K562 (cell line): ENCODE results near the gene HAL. TPM values are rescaled to one million over a fixed set of nuclear protein-coding genes. Genes with fewer than 3 reads are reported as not detected.

ENCODE experiments used
- ATAC-seq: fragments of 200-7000 bp; cut with Tn5 transposase; 3 replicates; pipeline ENCODE4 v1.9.1; 2020; ENCODE audit warnings: moderate library complexity
- BruUV-seq: library from RNA; stranded (reverse); fragments of 400-500 nt; replicated peaks from 2 replicates; lab custom pipeline; 2021; lab: Mats Ljungman, UMichigan
- CTCF ChIA-PET: fragments of 300-600 bp; formaldehyde crosslinking; extraction: SDS; loops from one replicate; lab custom pipeline; 2021; ENCODE audit warnings: low intra/inter-chr PET ratio; lab: Yijun Ruan, JAX
- POLR2A ChIA-PET: fragments of 300-600, 350-650 bp; sonication (Branson Sonifier 250); formaldehyde crosslinking; extraction: SDS; loops from one replicate; lab custom pipeline; 2021; ENCODE audit warnings: antibody characterized with exemption, inconsistent platforms; lab: Yijun Ruan, JAX
- DNase-seq, 4 experiments: peaks; one replicate each; pipeline versions ENCODE4 v3.0.0 to v3.0.0-alpha.2; 2011 to 2018; ENCODE audit warnings: low spot score in 3 of 4, mixed read lengths in 3 of 4; ENCODE audit errors: extremely low read depth in 1 of 4
- FAIRE-seq: peaks from 2 replicates; lab custom pipeline; 2011; peaks lifted over from hg19 to GRCh38; lab: Jason Lieb, UNC
- H2AFZ ChIP-seq: 2 replicates; pipeline ENCODE4 v1.6.0; 2011; ENCODE audit warnings: low read depth, low read length, control low read depth, inconsistent platforms
- H3K27ac ChIP-seq: fragments of 200-600 bp; 3 replicates; pipeline ENCODE4 v1.8.0; 2011; ENCODE audit warnings: low read depth, mild to moderate bottlenecking, control low read depth, inconsistent platforms, low read length, moderate library complexity, mixed read lengths; ENCODE audit errors: extremely low read depth
- H3K27me3 ChIP-seq, 2 experiments: fragments of 300-600 bp in 1 of 2; 2 replicates in 1 of 2; 3 replicates in 1 of 2; pipeline versions ENCODE4 v1.6.0 to v1.8.0; 2011; ENCODE audit warnings: inconsistent platforms in 2 of 2, low read length in 2 of 2, mild to moderate bottlenecking in 1 of 2, mixed read lengths in 1 of 2, moderate library complexity in 1 of 2; ENCODE audit not compliant: control insufficient read depth in 2 of 2, insufficient read depth in 2 of 2
- H3K36me3 ChIP-seq: fragments of 300-600 bp; 3 replicates; pipeline ENCODE4 v1.8.0; 2011; ENCODE audit warnings: mild to moderate bottlenecking, low read length, inconsistent platforms; ENCODE audit not compliant: control insufficient read depth, insufficient read depth
- H3K4me1 ChIP-seq, 2 experiments: fragments of 200-600 bp in 1 of 2; replicated peaks in 1 of 2; 2 replicates in 1 of 2; 3 replicates in 1 of 2; pipeline versions ENCODE4 v1.5.1 to v1.8.0; 2011; ENCODE audit warnings: inconsistent platforms in 2 of 2, low read length in 2 of 2, mild to moderate bottlenecking in 1 of 2, mixed read lengths in 1 of 2, moderate library complexity in 1 of 2; ENCODE audit not compliant: control insufficient read depth in 2 of 2, insufficient read depth in 2 of 2
- H3K4me2 ChIP-seq: 2 replicates; pipeline ENCODE4 v1.6.1; 2011; ENCODE audit warnings: low read length, control low read depth, inconsistent platforms, mixed read lengths; ENCODE audit not compliant: insufficient read depth
- H3K4me3 ChIP-seq: fragments of 200-600 bp; sonication (generic), shearing (Covaris generic); 2 replicates; pipeline ENCODE4 v1.5.1; 2016; ENCODE audit warnings: control low read depth, inconsistent platforms
- H3K79me2 ChIP-seq: fragments of 200-600 bp; 3 replicates; pipeline ENCODE4 v1.8.0; 2011; ENCODE audit warnings: low read length, inconsistent platforms; ENCODE audit not compliant: control insufficient read depth, insufficient read depth
- H3K9ac ChIP-seq, 2 experiments: 2 replicates each; pipeline versions ENCODE4 v1.6.0 to v1.6.1; 2011; ENCODE audit warnings: low read depth in 2 of 2, low read length in 2 of 2, control low read depth in 1 of 2, inconsistent platforms in 1 of 2, mild to moderate bottlenecking in 1 of 2, mixed read lengths in 1 of 2; ENCODE audit not compliant: insufficient read depth in 1 of 2
- H3K9me1 ChIP-seq: one replicate; pipeline ENCODE4 v1.6.0; 2011; ENCODE audit warnings: inconsistent platforms, mild to moderate bottlenecking, low read length, moderate library complexity; ENCODE audit not compliant: control insufficient read depth, insufficient read depth
- H3K9me3 ChIP-seq: replicated peaks from 2 replicates; pipeline ENCODE4 v1.5.1; 2011; ENCODE audit warnings: low read depth, low read length, inconsistent platforms; ENCODE audit not compliant: control insufficient read depth, insufficient read depth
- H4K20me1 ChIP-seq: replicated peaks from 2 replicates; pipeline ENCODE4 v1.6.1; 2011; ENCODE audit warnings: low read length, inconsistent platforms, mixed read lengths; ENCODE audit not compliant: control insufficient read depth, insufficient read depth
- GABPB1 ChIP-seq: sonication (generic); formaldehyde crosslinking; IDR thresholded peaks from 2 replicates; pipeline ENCODE4 v1.8.0; 2022; ENCODE audit warnings: mild to moderate bottlenecking, missing genetic modification reagents
- JUNB ChIP-seq: fragments of 450-650 bp; formaldehyde crosslinking; conservative IDR thresholded peaks from 2 replicates; pipeline ENCODE4 v1.4.0; 2020; ENCODE audit warnings: mild to moderate bottlenecking
- NR2C1 ChIP-seq, 2 experiments: fragments of 450-650 bp; IDR thresholded peaks; 2 replicates each; pipeline ENCODE4 v1.6.1; 2017; ENCODE audit warnings: mild to moderate bottlenecking in 2 of 2, antibody characterized with exemption in 1 of 2, inconsistent platforms in 1 of 2, missing compliant biosample characterization in 1 of 2, missing genetic modification characterization in 1 of 2
- POLR2B ChIP-seq: fragments of 450-650 bp; IDR thresholded peaks from 2 replicates; pipeline ENCODE4 v1.6.1; 2018; ENCODE audit warnings: low read depth; ENCODE audit not compliant: partially characterized antibody
- SP2 ChIP-seq: IDR thresholded peaks from 2 replicates; pipeline ENCODE4 v1.6.1; 2011; ENCODE audit warnings: mild to moderate bottlenecking, low read depth, low read length, moderate library complexity; ENCODE audit not compliant: poor library complexity, severe bottlenecking; ENCODE audit errors: extremely low read depth
- WGBS: fragments of 100-300 bp; shearing (Covaris generic); methylation state at CpG from one replicate; pipeline ENCODE4 v1.1.6; 2016; ENCODE audit warnings: low coverage, mixed read lengths; ENCODE audit not compliant: insufficient coverage; ENCODE audit errors: missing lambda C conversion rate; 5-methylcytosine and 5-hydroxymethylcytosine counted together
- in situ Hi-C: fragments of 300-500 bp; cut with MboI; formaldehyde crosslinking; loops from 4 replicates; pipeline ENCODE4 v1.15.0; 2018; ENCODE audit warnings: inconsistent platforms, mixed read lengths
- intact Hi-C: fragments of 100-400 bp; cut with micrococcal nuclease; formaldehyde crosslinking; loops from 2 replicates; pipeline ENCODE4 v1.14.2; 2022
- polyA plus RNA-seq, 8 experiments: library from polyadenylated mRNA; depleted of rRNA in 4 of 8; stranded (reverse) in 5 of 8; unstranded in 3 of 8; fragments of >200 nt; fragmentation: Nextera tagmentation in 2 of 8; fragmentation: Illumina TruSeq in 1 of 8; extraction: Ambion mirVana in 2 of 8; extraction: Trizol in 1 of 8; gene quantifications; 2 replicates each; pipeline versions ENCODE4 v1.2.1 to v1.2.3, GENCODE V29; 2011 to 2014; ENCODE audit warnings: inconsistent platforms in 1 of 8, missing spikeins in 1 of 8
- total RNA-seq, 7 experiments: library from RNA; depleted of rRNA in 6 of 7; stranded (reverse); fragments of >200 nt in 6 of 7; fragmentation: Illumina TruSeq in 2 of 7; extraction: Trizol in 2 of 7; gene quantifications; 2 replicates each; pipeline versions ENCODE4 v1.2.1 to v1.2.3, GENCODE V29; 2011 to 2021; ENCODE audit warnings: low replicate concordance in 1 of 7
- TF ChIP-seq, protein P1 (sequence below): sonication (generic); formaldehyde crosslinking; IDR thresholded peaks from 2 replicates; pipeline ENCODE4 v1.8.0; 2023; ENCODE audit warnings: missing genetic modification reagents, mild to moderate bottlenecking, borderline replicate concordance
- TF ChIP-seq, protein P2 (sequence below), 2 experiments: fragments of 450-650 bp in 1 of 2; sonication (generic) in 1 of 2; formaldehyde crosslinking; conservative IDR thresholded peaks; 2 replicates each; pipeline versions ENCODE4 v1.4.0 to v1.8.1; 2020 to 2022; ENCODE audit warnings: mild to moderate bottlenecking in 1 of 2, missing genetic modification reagents in 1 of 2
- TF ChIP-seq, protein P3 (sequence below): fragments of 450-650 bp; formaldehyde crosslinking; IDR thresholded peaks from 2 replicates; pipeline ENCODE4 v1.4.0; 2020; ENCODE audit warnings: mild to moderate bottlenecking, moderate library complexity

The HAL gene
- total and polyA plus RNA-seq, 9 of the 15 experiments (the other 6 are each of a cell fraction or from before 2014, with no cell fraction given), result 0.03 to 0.36 (median 0.20) TPM; not detected in 4

- TF ChIP-seq, protein P1, sequence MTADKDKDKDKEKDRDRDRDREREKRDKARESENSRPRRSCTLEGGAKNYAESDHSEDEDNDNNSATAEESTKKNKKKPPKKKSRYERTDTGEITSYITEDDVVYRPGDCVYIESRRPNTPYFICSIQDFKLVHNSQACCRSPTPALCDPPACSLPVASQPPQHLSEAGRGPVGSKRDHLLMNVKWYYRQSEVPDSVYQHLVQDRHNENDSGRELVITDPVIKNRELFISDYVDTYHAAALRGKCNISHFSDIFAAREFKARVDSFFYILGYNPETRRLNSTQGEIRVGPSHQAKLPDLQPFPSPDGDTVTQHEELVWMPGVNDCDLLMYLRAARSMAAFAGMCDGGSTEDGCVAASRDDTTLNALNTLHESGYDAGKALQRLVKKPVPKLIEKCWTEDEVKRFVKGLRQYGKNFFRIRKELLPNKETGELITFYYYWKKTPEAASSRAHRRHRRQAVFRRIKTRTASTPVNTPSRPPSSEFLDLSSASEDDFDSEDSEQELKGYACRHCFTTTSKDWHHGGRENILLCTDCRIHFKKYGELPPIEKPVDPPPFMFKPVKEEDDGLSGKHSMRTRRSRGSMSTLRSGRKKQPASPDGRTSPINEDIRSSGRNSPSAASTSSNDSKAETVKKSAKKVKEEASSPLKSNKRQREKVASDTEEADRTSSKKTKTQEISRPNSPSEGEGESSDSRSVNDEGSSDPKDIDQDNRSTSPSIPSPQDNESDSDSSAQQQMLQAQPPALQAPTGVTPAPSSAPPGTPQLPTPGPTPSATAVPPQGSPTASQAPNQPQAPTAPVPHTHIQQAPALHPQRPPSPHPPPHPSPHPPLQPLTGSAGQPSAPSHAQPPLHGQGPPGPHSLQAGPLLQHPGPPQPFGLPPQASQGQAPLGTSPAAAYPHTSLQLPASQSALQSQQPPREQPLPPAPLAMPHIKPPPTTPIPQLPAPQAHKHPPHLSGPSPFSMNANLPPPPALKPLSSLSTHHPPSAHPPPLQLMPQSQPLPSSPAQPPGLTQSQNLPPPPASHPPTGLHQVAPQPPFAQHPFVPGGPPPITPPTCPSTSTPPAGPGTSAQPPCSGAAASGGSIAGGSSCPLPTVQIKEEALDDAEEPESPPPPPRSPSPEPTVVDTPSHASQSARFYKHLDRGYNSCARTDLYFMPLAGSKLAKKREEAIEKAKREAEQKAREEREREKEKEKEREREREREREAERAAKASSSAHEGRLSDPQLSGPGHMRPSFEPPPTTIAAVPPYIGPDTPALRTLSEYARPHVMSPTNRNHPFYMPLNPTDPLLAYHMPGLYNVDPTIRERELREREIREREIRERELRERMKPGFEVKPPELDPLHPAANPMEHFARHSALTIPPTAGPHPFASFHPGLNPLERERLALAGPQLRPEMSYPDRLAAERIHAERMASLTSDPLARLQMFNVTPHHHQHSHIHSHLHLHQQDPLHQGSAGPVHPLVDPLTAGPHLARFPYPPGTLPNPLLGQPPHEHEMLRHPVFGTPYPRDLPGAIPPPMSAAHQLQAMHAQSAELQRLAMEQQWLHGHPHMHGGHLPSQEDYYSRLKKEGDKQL (CRISPR knock-in tag), result no peak
Observed at GRCh38 chr12:96044017-96044942, 48.1 kb upstream of the HAL start (continued).

GRCh38 chr12:96041181-96041580, 45.0 kb upstream of the HAL start:
- no TSS peak for BruUV-seq
- H3K9me1 ChIP-seq, result no peaks in the 10 kb centered on the region
- ATAC-seq (no peak), DNase-seq (no peak), FAIRE-seq (no peak)
- in situ Hi-C loops (no loop called here), intact Hi-C loops (no loop called here)
- H3K27ac ChIP-seq, result no peak overlapping the region
- no peak overlapping the region for H3K9ac ChIP-seq
- H3K36me3 ChIP-seq, result no peaks in the 10 kb centered on the region; the same call in 2 of the 3 replicates
- H3K4me2 ChIP-seq, result no peak overlapping the region
- no peaks in the 10 kb centered on the region for H4K20me1 ChIP-seq
- H3K9me3 ChIP-seq, result no peaks in the 10 kb centered on the region
- no peak overlapping the region for H3K4me3 ChIP-seq
- H3K4me1 ChIP-seq, result peaks cover 0 to 14% of the 10 kb centered on the region in 2 experiments; a peak in 3 of 5 replicates
- H2AFZ ChIP-seq, result no peak overlapping the region
- CTCF ChIA-PET, result no interaction called here
- POLR2A ChIA-PET, result no interaction called here
- TF ChIP-seq GABPB1 (CRISPR knock-in tag) (no peak), POLR2B (no peak), JUNB (CRISPR knock-in tag) (no peak), NR2C1 (IDR thresholded peaks at IDR 0.05) (no peak), NR2C1 (tag; IDR thresholded peaks at IDR 0.05) (no peak), SP2 (no peak)
- TF ChIP-seq, protein P2, sequence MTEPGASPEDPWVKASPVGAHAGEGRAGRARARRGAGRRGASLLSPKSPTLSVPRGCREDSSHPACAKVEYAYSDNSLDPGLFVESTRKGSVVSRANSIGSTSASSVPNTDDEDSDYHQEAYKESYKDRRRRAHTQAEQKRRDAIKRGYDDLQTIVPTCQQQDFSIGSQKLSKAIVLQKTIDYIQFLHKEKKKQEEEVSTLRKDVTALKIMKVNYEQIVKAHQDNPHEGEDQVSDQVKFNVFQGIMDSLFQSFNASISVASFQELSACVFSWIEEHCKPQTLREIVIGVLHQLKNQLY (CRISPR knock-in tag; conservative IDR thresholded peaks at IDR 0.05), result no peak
- TF ChIP-seq, protein P3, sequence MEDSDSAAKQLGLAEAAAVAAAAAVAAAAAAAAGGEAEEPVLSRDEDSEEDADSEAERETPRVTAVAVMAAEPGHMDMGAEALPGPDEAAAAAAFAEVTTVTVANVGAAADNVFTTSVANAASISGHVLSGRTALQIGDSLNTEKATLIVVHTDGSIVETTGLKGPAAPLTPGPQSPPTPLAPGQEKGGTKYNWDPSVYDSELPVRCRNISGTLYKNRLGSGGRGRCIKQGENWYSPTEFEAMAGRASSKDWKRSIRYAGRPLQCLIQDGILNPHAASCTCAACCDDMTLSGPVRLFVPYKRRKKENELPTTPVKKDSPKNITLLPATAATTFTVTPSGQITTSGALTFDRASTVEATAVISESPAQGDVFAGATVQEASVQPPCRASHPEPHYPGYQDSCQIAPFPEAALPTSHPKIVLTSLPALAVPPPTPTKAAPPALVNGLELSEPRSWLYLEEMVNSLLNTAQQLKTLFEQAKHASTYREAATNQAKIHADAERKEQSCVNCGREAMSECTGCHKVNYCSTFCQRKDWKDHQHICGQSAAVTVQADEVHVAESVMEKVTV (CRISPR knock-in tag), result no peak
- no peaks in the 10 kb centered on the region for H3K27me3 ChIP-seq
- WGBS, result 64% methylated on average over 1 of the region's 1 CpG
- H3K79me2 ChIP-seq, result no peaks in the 10 kb centered on the region
